Activated CD4-positive, alpha-beta T cell treated with anti-CD3 and anti-CD28 coated beads, Interleukin-2, amount 50 U/mL, for 4 hours (primary cell): ENCODE results near the gene TNS1.
"Not testable (repeated sequence)": the region's sequence is repeated elsewhere in the genome, so short reads cannot be mapped to it uniquely, and the experiment has no call there.

Experiments
- DNase-seq, 2 experiments: peaks; one replicate each; pipeline ENCODE4 v3.0.0-alpha.2; 2020

Gene TNS1

DNA sequence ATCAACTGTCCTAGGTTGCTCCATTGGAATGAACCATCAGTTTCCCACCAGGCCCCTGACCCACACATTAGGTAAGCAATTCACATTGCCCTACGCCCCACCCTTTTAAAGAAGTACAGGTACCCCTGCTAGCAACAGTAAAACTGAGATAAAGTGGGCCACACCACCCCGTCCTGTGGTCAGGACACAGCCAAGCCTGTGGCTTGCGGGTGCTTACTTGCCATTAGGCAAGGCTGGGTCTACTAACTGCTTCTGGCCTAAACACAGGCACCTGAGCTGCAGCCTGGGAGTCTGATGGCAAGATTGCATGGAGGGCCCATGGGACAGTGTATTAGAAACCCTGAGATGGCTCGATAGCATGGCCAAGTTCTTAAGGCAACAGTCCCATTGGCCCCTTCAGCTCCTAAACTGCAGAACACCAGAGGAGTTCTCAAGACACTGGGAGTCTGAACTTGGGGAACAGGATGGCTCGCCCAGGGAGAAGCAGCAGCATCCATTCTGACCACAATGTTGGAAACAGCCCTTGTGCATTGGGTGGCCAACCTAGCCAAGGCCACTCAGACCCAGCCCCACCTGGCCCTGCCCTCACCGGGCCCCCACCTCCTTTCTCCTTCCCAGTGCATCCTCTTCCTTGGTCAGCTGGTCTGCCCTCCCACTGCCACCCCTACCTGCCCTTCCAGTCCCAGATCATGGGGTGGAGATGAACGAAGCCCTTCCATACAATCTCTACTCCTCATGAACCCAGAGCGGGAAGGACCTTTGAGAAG lies 177.1 kb downstream of the TNS1 start:
- DNase-seq = no peak

DNA sequence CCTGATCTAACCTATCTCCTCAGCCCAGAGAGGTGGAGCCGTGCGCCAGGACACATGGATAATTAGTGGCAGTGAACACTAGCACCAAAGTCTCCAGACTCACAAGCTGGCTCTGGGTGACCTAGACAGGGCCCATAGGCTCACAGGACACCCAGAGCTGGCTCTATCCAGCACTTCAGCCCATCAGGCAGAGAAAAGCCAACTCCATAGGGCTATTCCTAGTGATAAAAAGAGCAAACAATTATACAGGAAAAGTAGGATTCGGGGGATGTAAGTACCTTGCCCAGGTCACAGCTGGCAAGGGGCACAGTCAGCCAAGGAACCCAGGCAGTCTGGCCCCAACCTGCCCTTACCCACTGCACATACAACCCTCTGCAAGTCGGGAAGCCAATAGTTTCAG lies 178.6 kb downstream of the TNS1 start:
- DNase-seq = no peak

DNA sequence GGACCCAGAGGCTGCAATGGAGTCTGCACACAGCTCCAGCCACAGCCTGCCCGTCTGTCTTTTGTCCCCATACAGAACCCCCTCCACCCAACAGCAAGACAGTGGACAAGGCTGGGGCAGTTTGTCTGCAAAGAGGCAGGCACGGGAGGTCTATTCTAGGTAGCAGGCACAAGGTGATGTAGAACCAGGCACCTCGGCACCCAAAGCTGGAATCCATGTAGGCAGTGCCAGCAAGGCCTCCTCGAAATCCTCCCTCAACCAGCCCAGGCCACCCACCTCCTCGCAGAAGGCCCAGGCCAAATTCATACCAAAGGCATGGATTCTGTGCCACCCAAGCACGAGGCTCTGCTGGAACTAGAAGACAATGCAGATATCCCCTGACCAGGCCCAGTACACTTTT lies 179.2 kb downstream of the TNS1 start:
- DNase-seq = no peak

DNA sequence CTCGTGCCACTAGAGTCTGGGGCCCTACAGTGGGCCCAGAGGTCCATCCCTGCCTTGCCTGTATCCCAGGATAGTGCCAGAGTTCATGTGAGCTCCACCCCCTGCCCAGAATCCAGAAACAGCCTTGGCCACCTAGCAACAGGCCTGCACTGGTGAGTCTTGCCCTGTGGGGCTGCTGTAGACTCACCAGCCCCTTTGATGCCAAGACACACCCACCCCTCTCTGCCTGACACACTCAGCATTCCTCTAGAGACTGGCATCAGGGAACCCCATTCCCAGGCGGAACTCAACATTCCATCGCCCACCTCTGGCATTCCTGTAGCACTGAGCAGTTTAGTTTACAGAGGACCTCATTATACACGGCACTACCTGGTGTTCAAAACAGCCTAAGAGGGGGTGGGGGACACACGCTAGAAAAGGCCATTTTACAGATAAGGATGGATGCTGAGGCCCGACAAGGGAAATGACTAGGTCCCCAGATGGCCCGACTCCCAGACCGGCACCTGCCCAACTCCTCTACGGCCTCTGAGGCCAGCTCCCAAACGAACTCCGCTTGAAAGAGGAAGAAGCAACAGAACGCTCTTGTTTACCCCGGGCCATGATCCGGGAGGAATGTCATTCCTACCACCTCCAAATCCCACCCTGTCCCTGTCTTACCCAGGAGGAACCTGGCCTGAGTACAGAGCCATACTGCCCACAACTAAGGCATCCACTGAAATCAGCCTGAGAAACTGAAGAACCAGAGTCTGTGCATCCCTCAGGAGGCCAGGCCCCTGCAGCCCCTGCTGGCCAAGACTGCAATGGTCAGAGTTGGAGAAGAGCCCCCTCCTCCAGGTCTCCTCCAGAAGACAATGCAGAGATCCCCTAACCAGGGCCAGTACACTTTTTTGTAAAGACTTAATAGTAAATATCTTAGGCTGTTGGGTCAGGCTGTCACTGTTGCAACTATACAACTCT lies 180.2 kb downstream of the TNS1 start:
- DNase-seq = no peak

DNA sequence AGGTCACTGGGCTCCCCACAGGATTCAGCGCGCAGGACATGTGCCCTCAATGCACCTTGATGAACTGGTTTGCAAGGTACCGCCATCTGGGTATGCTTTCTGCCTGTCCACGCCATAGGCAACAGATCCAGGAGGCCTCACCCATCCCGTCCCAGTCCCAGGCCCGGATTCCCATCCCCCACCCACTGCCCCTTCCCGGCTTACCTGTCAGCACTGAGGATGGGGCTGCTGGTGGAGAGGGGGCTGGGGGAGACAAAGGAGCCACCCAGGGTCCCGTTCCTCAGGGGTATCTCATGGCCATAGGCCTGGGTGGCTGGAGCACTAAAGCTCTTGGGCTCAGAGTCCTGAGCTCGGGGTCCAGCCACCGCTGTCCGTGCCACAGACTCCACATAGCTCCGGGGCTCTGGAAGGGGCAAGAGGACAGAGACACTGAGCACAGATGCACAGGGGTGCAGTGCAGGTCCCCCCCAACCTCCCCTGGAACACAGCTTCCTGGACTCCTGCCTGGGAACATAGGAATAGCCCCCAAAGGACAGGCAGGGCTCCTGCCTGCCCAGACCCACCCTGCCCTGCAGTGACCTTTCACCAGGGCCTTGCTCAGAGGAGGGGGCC lies 181.2 kb downstream of the TNS1 start:
- no peak for DNase-seq

DNA sequence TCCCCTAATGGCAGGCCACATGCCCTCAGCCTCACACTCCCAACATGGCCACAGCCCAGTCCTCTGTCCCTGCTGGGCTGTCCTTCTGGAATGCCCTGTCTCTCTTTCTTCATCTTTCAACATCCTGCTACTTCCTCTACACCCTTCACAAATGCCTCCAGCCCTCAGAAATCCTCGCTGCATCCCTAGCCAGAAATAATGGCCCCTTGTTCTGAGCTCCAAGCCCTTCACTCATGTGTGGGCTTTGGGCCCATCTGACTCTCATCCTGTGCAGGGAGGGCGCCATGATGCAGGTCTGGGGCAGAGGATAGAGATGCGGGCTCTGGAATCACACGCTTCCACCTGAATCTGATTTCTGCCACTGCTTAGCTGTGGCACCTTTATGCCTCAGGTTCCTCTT lies 181.9 kb downstream of the TNS1 start:
- DNase-seq = no peak

DNA sequence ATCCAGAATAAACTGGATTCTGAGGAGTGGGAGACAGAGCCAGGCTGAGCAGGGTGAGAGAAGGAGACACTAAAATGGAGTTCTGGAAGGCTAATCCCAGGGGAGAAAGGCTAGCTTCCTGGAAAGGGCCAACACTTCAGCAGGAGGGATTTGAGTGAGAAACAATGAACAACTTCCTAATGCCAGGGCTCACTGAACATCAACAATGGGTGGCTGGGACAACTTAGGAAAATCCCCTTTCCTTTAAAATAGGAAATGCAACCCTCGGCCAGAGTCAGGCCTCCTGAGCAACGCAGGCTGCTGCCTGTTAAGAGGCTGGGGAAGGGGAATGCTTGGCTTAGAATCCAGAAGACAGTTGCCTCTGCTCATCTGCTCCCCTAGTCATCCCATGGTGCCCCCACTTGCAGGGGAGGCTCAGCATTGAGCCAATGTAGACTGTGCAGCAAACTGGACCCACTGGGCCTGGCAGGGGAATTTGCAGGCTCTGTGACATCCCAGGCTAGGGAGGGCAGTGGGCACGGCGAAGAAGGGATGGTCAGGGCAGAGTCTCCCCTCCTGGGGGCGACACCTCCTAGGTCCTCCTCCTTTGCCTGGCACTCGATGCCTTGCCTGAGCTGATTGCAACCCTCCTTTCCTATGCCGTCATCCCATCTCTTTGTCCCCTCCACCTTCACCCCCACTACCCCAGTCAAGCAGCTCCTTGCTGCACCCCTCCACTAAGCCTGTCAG lies 182.5 kb downstream of the TNS1 start:
- DNase-seq = no peak

DNA sequence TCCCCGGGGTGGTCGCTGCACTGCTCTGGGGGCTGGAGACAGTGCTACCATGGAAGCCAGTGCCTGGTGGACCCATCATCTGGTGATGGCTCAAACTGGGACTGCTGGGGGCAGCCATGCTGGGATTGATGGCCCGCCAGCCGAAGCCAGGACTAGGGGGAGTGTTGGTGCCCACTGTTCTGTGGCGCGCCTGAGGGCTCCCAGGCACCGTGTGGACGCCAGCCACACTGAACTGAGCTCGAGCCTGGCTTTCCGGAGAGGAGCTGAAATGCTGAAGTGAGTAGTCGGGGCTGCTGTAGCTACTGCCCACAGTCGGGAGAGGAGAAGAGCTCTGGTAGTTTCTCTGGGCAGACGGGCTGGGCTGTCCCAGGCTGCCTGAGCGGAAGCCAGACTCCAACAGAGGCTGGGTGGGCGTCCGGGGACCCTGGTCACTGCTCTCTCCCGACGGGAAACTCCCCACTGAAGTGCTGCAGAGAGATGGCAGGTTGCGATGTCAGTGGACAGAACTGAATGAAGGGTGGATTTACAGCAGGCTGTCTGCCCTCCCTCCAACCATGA lies 184.4 kb downstream of the TNS1 start:
- DNase-seq = no peak

DNA sequence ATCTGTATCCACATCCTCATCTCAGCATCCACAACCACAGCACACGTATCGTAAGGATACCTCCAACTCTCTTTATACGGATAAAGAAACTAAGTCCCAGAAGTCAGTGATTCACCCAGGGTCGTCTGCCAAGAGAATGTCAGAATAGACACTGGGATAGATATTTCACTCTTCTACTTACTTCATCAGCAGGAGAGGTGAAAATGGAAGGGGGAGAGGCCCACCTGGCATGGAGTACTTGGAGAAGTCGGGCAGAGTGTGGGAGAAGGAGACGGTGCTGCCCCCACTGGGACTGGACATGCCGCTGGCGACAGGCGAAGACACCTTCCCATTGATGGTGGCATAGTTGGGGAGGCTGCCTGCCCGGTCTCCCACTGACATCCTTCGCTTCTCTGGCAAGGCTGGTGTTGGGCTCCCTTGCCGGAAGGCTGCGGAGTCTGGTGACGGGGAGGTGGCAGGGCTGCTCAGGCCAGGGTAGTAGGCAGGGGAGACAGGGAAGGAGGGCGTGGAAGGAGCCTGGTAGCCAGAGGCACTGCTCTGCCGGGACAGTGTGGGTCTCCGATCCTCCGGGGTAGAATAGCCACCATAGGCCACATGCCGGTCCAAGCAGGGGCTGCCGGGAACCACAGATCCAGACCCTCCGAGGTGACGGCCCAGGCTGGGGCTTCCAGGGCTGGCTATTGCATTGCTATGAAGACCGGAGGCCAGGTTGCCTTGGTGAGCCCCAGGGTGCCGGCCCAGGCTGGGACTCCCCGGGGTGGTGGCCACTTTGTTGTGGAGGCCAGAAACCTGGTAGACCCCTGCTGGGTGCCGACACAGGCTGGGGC lies 185.1 kb downstream of the TNS1 start:
- DNase-seq = no peak

DNA sequence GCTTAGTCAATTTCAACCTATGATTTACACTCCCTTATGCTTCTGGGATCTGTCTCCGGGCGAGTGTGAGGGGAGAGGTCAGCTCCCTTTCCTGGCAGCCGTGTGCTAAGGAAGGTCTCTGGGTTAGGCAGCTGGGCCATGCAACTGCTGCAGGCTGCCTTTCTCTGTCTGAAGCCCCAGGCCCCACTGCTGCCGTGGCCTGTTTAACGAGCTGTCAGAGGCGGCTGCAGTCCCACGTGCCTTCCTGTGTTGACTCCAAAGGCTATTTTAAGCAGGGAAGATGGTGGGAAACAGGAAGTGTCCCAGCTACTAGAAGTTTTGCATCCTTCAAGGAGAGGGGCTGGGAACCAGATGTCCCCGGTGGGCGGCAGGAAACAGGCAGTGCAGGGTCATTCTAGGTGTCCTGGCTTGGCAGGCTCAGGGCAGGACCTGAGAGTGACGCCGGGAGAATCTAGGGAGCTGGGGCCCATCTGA lies 186.4 kb downstream of the TNS1 start:
- DNase-seq = no peak

DNA sequence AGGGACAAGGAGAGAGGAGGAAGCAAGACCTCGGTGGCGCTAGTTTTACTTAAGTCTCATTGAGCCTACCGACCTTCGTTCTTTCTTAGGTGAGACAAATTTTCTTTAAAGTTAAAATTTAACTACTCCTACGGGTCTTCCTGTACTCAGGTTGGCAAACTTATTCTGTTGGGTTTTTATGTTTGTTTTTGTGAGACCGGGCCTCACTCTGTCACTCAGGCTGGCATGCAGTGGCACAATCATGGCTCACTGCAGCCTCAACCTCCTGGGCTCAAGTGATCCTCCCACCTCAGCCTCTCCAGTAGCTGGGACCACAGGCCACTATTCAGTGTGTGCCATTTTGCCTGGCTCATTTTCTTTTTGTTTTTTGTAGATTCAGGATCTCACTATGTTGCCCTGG lies 189.0 kb downstream of the TNS1 start:
- DNase-seq = no peak

DNA sequence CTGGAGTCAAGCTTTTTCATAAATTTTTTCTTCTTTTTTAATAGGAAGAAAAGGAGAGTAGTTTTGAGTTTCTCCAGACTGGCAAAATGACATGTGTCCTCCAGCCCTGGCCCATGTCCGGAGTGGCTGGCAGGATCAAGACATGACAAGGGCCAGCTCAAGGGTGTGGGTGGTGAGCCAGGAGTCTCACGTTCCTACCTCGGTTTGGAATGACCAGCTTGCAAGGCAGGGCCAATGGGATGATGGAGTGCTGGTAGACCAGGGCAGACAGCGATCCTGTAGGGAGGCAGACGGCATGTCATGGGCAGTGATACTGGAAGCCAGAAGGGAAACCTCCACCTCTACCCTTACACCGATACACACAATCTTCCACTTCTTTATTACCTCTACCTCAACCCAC lies 190.6 kb downstream of the TNS1 start:
- DNase-seq = no peak

DNA sequence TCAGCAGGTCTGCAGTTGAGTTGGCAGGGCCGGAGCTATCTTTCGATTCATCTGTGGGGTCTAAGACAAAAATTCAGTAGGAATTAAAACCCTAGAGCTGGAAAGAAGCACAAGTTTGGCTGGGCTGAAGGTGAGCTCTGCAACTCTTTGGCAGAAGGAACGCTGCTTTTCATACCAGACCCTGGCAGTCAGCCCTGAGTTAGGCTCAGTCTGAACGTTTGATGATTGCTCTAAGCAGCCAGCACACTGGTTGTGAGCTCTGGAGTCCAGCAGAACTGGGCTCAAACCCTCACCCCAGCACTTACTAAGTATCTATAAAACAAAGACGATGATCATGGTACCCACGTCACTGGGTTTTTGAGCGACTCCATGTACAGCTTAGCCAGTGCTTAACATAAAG lies 192.5 kb downstream of the TNS1 start:
- no peak for DNase-seq

DNA sequence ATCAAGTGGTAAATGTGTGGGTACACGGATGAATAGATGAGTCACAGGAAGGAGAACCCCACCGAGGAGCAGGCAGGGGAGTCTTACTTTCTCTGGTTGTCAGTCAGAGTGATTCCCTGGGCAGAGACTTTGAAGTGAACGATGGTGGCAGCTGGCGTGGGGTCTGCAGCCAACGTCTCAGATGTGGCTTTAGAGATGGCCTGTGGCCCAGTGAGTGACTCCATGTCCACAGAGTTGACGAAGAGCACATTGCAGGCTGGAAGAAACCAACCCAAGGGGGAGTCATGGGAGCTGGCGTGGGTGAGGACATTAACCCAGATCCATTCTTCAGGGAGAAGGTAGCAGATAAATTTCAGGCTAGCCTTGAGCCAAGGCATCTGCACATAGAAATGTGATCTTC lies 193.1 kb downstream of the TNS1 start:
- DNase-seq = no peak

DNA sequence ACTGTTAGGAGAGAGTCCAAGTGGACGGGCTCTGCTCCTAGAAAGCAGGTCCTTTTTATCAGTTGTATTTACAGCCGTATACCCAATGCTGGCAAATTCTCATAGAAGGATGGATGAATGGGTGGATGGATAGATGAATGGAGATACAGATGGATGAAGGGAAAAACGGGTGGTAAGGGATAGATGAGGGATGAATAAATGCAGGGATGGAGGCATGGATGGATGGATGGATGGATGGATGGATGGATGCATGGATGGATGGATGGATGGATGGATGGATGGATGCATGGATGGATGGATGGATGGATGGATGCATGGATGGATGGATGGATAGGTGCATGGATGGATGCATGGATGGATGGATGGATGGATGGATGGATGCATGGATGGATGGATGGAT lies 193.8 kb downstream of the TNS1 start:
- not testable (repeated sequence) for DNase-seq

DNA sequence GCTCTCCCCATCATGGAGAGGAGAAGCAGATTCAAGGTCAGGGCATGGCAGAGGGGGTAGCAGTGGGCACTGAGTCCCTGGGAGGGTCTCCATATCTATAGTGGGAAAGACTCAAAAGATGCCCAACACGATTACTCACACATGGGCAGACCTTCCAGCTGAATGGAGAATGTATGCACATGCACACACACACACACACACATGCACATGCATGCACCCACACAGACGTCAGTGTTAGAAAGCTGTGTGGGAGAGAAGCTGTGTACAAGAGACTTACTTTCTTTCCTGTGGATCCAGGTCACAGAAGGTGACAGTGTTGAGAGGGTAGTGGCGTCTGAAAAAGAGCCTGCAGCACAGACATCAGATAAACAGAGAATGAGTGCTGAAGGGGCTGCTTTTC lies 194.5 kb downstream of the TNS1 start:
- no peak for DNase-seq

DNA sequence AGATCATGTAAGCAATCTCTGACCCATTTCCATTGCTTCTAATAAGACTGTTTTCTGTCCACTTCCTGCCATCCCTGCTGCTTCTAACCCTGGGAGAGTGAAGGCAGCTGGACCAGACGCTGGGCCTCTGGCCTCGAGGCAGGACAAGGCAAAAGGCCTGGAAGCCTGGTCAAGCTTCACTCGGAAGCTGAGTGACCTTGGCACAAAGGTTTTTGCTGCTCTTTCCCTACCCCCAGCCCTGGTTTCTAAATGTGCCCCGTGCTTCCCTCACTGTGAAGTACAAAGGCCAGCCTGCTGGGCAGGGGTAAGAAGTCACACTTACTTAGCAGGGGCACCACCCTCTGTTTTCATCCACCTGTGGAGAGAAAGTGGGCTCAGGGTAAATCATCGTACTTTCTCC lies 195.0 kb downstream of the TNS1 start:
- no peak for DNase-seq

DNA sequence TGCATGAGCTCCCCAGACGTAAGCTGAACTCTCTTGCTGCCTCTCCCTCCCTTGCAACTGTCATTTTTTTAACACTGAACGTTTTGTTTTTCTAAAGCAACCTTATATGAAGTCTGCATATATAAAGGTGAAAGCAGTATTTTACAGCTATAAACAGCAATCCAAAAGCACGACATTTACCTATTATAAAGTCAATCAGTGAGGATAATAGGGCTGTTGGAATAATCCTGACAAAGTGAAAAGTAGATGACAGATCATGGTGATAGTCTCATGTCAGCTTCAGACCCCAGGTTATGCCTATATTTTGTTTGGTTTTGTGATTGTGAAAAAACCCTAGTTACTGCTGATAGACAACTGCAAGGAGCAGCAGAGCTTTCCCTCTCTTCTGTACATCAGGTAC lies 195.8 kb downstream of the TNS1 start:
- no peak for DNase-seq

DNA sequence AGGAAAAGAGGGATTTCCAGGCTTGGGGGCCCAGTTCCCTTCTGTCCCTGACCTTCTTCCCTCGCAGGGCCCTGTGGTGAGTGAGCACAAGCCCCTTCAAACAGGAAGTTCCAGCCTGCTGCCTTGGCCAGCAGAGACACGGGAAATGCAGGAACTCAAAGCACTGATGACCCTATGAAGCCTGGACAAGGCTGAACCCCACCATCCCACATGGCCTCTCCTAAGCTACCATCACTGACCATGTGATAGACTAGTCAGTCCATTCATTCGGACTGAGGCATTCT lies 196.4 kb downstream of the TNS1 start:
- no peak for DNase-seq

DNA sequence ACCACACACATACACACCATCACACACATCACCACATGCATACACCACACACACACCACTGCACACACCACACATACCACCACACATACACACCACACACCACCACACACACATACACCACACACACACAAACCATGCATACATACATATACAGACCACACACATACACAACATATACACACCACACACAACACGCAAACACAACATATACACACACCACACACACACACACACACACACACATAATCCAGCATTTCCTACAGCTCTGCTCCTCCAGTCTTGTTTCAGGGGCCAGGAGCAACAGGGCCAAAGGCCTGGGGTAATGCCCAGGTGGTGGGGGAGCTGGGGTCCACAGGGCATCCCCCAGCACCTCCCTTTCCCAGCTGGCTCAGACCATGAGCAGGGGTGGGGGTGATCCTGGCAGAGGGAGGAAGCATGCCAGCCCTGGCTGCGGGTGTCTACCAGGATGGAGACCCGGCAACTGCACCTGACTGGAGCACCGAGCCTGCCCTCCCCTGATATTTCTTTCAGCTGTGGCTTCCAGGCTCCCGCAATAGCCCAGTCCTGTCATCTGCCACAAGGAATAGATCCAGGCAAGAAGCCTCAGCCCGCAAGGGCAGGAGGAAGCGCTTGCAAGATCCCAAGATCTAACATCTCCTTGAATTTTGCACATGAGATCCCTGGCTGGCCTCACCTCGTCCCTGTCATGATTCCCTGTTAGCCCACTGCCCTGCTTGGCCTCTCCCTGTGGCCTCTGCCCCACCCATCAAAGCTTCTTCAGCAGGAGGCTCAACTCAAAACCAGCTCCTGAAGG lies 196.9 kb downstream of the TNS1 start:
- no peak for DNase-seq
